ENCODE data around the gene SLC22A5.

- TF ChIP-seq EZH2 (IDR thresholded peaks at IDR 0.05; ENCODE audit: borderline replicate concordance, low read length), result no peak
- no peak for TF ChIP-seq CTCF (conservative IDR thresholded peaks at IDR 0.05 in 1 of 2, IDR thresholded peaks at IDR 0.05 in 1 of 2; ENCODE audit: extremely low read depth in 1 of 2, insufficient read depth in 1 of 2, low read depth in 1 of 2, low read length in 2 of 2)
Observed at GRCh38 chr5:132369007-132369473, 470 bp upstream of the SLC22A5 start.
